Measurements from ENCODE around the gene SCRN2. TPM values are rescaled to one million over a fixed set of nuclear protein-coding genes. Genes with fewer than 3 reads are reported as not detected.

The SCRN2 gene
- total and polyA plus RNA-seq, 8 donors: 7.0 to 44.9 (median 28.8) TPM

- intact Hi-C loops (cut with DNase I; ENCODE audit: low total_unique reads): loop anchor here (5.0 kb wide), 1 partner anchor 34 kb away; no protein-coding TSS in a partner anchor
- 30 to 48% (median 35%) methylated on average over 7 to 23 of the region's 23 CpGs for WGBS, 5 donors
- TF ChIP-seq CTCF (IDR thresholded peaks at IDR 0.05) (no peak), POLR2AphosphoS5 (IDR thresholded peaks at IDR 0.05) (no peak), POLR2A (IDR thresholded peaks at IDR 0.05) (no peak), EP300 (IDR thresholded peaks at IDR 0.05) (no peak)
These were observed 7.1 kb upstream of the SCRN2 start for GRCh38 chr17:47848198-47848513.

GRCh38 chr17:47847341-47848197 is 6.5 kb upstream of the SCRN2 start:
- no peaks in the 10 kb centered on the region for H3K36me3 ChIP-seq
- peaks cover 17 to 83% (median 76%) of the 10 kb centered on the region in 3 donors for H3K27me3 ChIP-seq
- H3K4me3 ChIP-seq: no peak overlapping the region
- peaks cover 27 to 50% (median 43%) of the 10 kb centered on the region in 4 donors for H3K4me1 ChIP-seq
- TF ChIP-seq POLR2AphosphoS5 (IDR thresholded peaks at IDR 0.05) (no peak), EP300 (IDR thresholded peaks at IDR 0.05) (no peak), CTCF (IDR thresholded peaks at IDR 0.05) (peak in 1 of 7 experiments; percentile 7)
- DNase-seq: peak in 1 of 2 donors; percentile 64
- 16 to 37% (median 24%) methylated on average over 2 to 71 of the region's 71 CpGs for WGBS, 5 donors
- H3K9me3 ChIP-seq: no peaks in the 10 kb centered on the region
- H3K27ac ChIP-seq: no peak overlapping the region
- intact Hi-C loops (cut with DNase I; ENCODE audit: low total_unique reads): loop anchor here (5.0 kb wide), 1 partner anchor 35 kb away; no protein-coding TSS in a partner anchor

More at GRCh38 chr17:47848198-47848513, 7.1 kb upstream of the SCRN2 start:
- H3K27ac ChIP-seq: no peak overlapping the region
- H3K4me1 ChIP-seq: peaks cover 27 to 46% (median 39%) of the 10 kb centered on the region in 4 donors
- H3K9me3 ChIP-seq: no peaks in the 10 kb centered on the region
- no peak overlapping the region for H3K4me3 ChIP-seq
- H3K36me3 ChIP-seq: no peaks in the 10 kb centered on the region
- H3K27me3 ChIP-seq: peaks cover 23 to 89% (median 82%) of the 10 kb centered on the region in 3 donors
- no peak for DNase-seq

GRCh38 chr17:47846716-47847340 is 5.8 kb upstream of the SCRN2 start:
- DNase-seq: peak in 1 of 2 donors; percentile 23
- TF ChIP-seq EP300 (IDR thresholded peaks at IDR 0.05) (no peak), CTCF (IDR thresholded peaks at IDR 0.05) (no peak), POLR2A (IDR thresholded peaks at IDR 0.05) (no peak), POLR2AphosphoS5 (IDR thresholded peaks at IDR 0.05) (no peak)
- no peak overlapping the region for H3K27ac ChIP-seq
- H3K9me3 ChIP-seq: no peaks in the 10 kb centered on the region
- peaks cover 27 to 49% (median 43%) of the 10 kb centered on the region in 4 donors for H3K4me1 ChIP-seq
- H3K4me3 ChIP-seq: no peak overlapping the region
- 12 to 24% (median 23%) methylated on average over 28 to 31 of the region's 31 CpGs for WGBS, 5 donors
- intact Hi-C loops (cut with DNase I; ENCODE audit: low total_unique reads): loop anchor here (5.0 kb wide), 1 partner anchor 35 kb away; no protein-coding TSS in a partner anchor
- H3K36me3 ChIP-seq: no peaks in the 10 kb centered on the region
- peaks cover 16 to 76% (median 69%) of the 10 kb centered on the region in 3 donors for H3K27me3 ChIP-seq

GRCh38 chr17:47845716-47846075 is 4.6 kb upstream of the SCRN2 start:
- TF ChIP-seq POLR2AphosphoS5 (IDR thresholded peaks at IDR 0.05) (no peak), EP300 (IDR thresholded peaks at IDR 0.05) (no peak), POLR2A (IDR thresholded peaks at IDR 0.05) (no peak), CTCF (IDR thresholded peaks at IDR 0.05) (no peak)
- Histone ChIP-seq H3K27me3 (peaks cover 16 to 65% (median 57%) of the 10 kb centered on the region in 3 donors), H3K36me3 (no peaks in the 10 kb centered on the region), H3K4me3 (no peak overlapping the region), H3K4me1 (peaks cover 23 to 47% (median 41%) of the 10 kb centered on the region in 4 donors), H3K27ac (no peak overlapping the region), H3K9me3 (no peaks in the 10 kb centered on the region)
- no peak for DNase-seq
- intact Hi-C loops (cut with DNase I; ENCODE audit: low total_unique reads): loop anchor here (5.0 kb wide), 1 partner anchor 37 kb away; no protein-coding TSS in a partner anchor
- 73 to 79% (median 78%) methylated on average over 3 of the region's 3 CpGs for WGBS, 5 donors
